Measurements from ENCODE around the gene EXOC4.
A peak's percentile ranks its signal among the peaks of the same experiment; 100 is the strongest.

EXOC4 gene

GRCh38 chr7:133912916-133913697 is 660.2 kb downstream of the EXOC4 start:
- no peak for DNase-seq (ENCODE audit: low read depth in 2 of 3, low spot score in 2 of 3)

GRCh38 chr7:133916621-133917020 is 663.7 kb downstream of the EXOC4 start:
- no peak for DNase-seq (ENCODE audit: low read depth in 2 of 3, low spot score in 2 of 3)

- DNase-seq (ENCODE audit: low read depth in 2 of 3, low spot score in 2 of 3) = no peak
Observed at GRCh38 chr7:133919810-133920209, 666.9 kb downstream of the EXOC4 start.

GRCh38 chr7:133921635-133922182 is 668.8 kb downstream of the EXOC4 start:
- no peak for DNase-seq (ENCODE audit: low read depth in 2 of 3, low spot score in 2 of 3)

GRCh38 chr7:133923974-133924373 is 671.1 kb downstream of the EXOC4 start:
- DNase-seq (ENCODE audit: low read depth in 2 of 3, low spot score in 2 of 3) = no peak

- DNase-seq (ENCODE audit: low read depth in 2 of 3, low spot score in 2 of 3) = no peak
Observed at GRCh38 chr7:133931053-133931452, 678.2 kb downstream of the EXOC4 start.

GRCh38 chr7:133932591-133932990 is 679.7 kb downstream of the EXOC4 start:
- no peak for DNase-seq (ENCODE audit: low read depth in 2 of 3, low spot score in 2 of 3)

GRCh38 chr7:133934262-133934976 is 681.5 kb downstream of the EXOC4 start:
- no peak for DNase-seq (ENCODE audit: low read depth in 2 of 3, low spot score in 2 of 3)

GRCh38 chr7:133934977-133935330 is 682.1 kb downstream of the EXOC4 start:
- no peak for DNase-seq (ENCODE audit: low read depth in 2 of 3, low spot score in 2 of 3)

- no peak for DNase-seq (ENCODE audit: low read depth in 2 of 3, low spot score in 2 of 3)
Observed at GRCh38 chr7:133936074-133936473, 683.2 kb downstream of the EXOC4 start.

- no peak for DNase-seq (ENCODE audit: low read depth in 2 of 3, low spot score in 2 of 3)
Observed at GRCh38 chr7:133937786-133938185, 684.9 kb downstream of the EXOC4 start.

- DNase-seq (ENCODE audit: low read depth in 2 of 3, low spot score in 2 of 3) = no peak
Observed at GRCh38 chr7:133940368-133940767, 687.5 kb downstream of the EXOC4 start.

GRCh38 chr7:133941496-133941895 is 688.6 kb downstream of the EXOC4 start:
- DNase-seq (ENCODE audit: low read depth in 2 of 3, low spot score in 2 of 3) = no peak

- no peak for DNase-seq (ENCODE audit: low read depth in 2 of 3, low spot score in 2 of 3)
Observed at GRCh38 chr7:133945497-133945896, 692.6 kb downstream of the EXOC4 start.

- DNase-seq (ENCODE audit: low read depth in 2 of 3, low spot score in 2 of 3) = no peak
Observed at GRCh38 chr7:133947458-133948254, 694.8 kb downstream of the EXOC4 start.

GRCh38 chr7:133948588-133948987 is 695.7 kb downstream of the EXOC4 start:
- DNase-seq (ENCODE audit: low read depth in 2 of 3, low spot score in 2 of 3) = no peak

GRCh38 chr7:133950855-133951254 is 698.0 kb downstream of the EXOC4 start:
- no peak for DNase-seq (ENCODE audit: low read depth in 2 of 3, low spot score in 2 of 3)

GRCh38 chr7:133955208-133955607 is 702.3 kb downstream of the EXOC4 start:
- no peak for DNase-seq (ENCODE audit: low read depth in 2 of 3, low spot score in 2 of 3)

GRCh38 chr7:133957845-133958244 is 705.0 kb downstream of the EXOC4 start:
- DNase-seq (ENCODE audit: low read depth in 2 of 3, low spot score in 2 of 3) = no peak

GRCh38 chr7:133958822-133959221 is 705.9 kb downstream of the EXOC4 start:
- DNase-seq (ENCODE audit: low read depth in 2 of 3, low spot score in 2 of 3) = no peak

GRCh38 chr7:133959505-133959904 is 706.6 kb downstream of the EXOC4 start:
- no peak for DNase-seq (ENCODE audit: low read depth in 2 of 3, low spot score in 2 of 3)

- peak in 1 of 3 experiments; percentile 0 for DNase-seq (ENCODE audit: low read depth in 2 of 3, low spot score in 2 of 3)
Observed at GRCh38 chr7:133961724-133962123, 708.8 kb downstream of the EXOC4 start.

Measured in activated CD8-positive, alpha-beta memory T cell treated with anti-CD3 and anti-CD28 coated beads for 48 hours (primary cell).